H1 (cell line): Measurements from ENCODE around the gene MYBPC2. TPM values are rescaled to one million over a fixed set of nuclear protein-coding genes. Genes with fewer than 3 reads are reported as not detected.

Source experiments
- CTCF ChIA-PET: fragments of 300-600 bp; sonication (Branson Sonifier 250); formaldehyde crosslinking; loops from one replicate; lab custom pipeline; 2021; ENCODE audit not compliant: partially characterized antibody; lab: Charles Lee
- POLR2A ChIA-PET: fragments of 300-600 bp; sonication (Branson Sonifier 250); formaldehyde crosslinking; loops from one replicate; lab custom pipeline; 2021; ENCODE audit warnings: inconsistent platforms; ENCODE audit not compliant: partially characterized antibody; lab: Charles Lee
- DNase-seq, 2 experiments: peaks; one replicate each; pipeline versions ENCODE4 v3.0.0 to v3.0.0-alpha.2; 2010 to 2022; ENCODE audit warnings: low spot score in 2 of 2, low read depth in 1 of 2, mixed read lengths in 1 of 2
- FAIRE-seq: peaks from 2 replicates; lab custom pipeline; 2011; peaks lifted over from hg19 to GRCh38; lab: Jason Lieb, UNC
- H2AFZ ChIP-seq: 2 replicates; pipeline ENCODE4 v1.8.1; 2012; ENCODE audit warnings: low read length, inconsistent platforms
- H2AK5ac ChIP-seq: 2 replicates; pipeline ENCODE4 v1.6.1; 2013; ENCODE audit warnings: low read depth, low read length
- H2BK120ac ChIP-seq: replicated peaks from 2 replicates; pipeline ENCODE3; 2013; ENCODE audit warnings: low read depth, low read length, inconsistent platforms
- H2BK12ac ChIP-seq: 2 replicates; pipeline ENCODE4 v1.6.1; 2013; ENCODE audit warnings: low read depth, low read length
- H2BK15ac ChIP-seq: 2 replicates; pipeline ENCODE4 v1.6.1; 2013; ENCODE audit warnings: low read length
- H2BK20ac ChIP-seq: 2 replicates; pipeline ENCODE4 v1.6.1; 2013; ENCODE audit warnings: low read length
- H2BK5ac ChIP-seq: 2 replicates; pipeline ENCODE4 v1.6.1; 2013; ENCODE audit warnings: low read depth, low read length
- H3K14ac ChIP-seq: 2 replicates; pipeline ENCODE4 v1.6.1; 2013; ENCODE audit warnings: inconsistent platforms; ENCODE audit not compliant: insufficient read length
- H3K18ac ChIP-seq: 2 replicates; pipeline ENCODE4 v1.6.1; 2013; ENCODE audit warnings: low read length; ENCODE audit errors: extremely low read depth
- H3K23ac ChIP-seq: 2 replicates; pipeline ENCODE4 v1.6.1; 2013; ENCODE audit warnings: inconsistent platforms; ENCODE audit not compliant: insufficient read length
- H3K23me2 ChIP-seq: 2 replicates; pipeline ENCODE4 v1.6.1; 2013; ENCODE audit warnings: low read depth, low read length
- H3K27ac ChIP-seq: 2 replicates; pipeline ENCODE4 v1.6.1; 2011; ENCODE audit warnings: low read depth, low read length, inconsistent platforms
- H3K27me3 ChIP-seq, 4 experiments: replicated peaks in 1 of 4; 1 replicate in 1 of 4; 2 replicates in 3 of 4; pipeline versions ENCODE4 v1.6.1 to v1.8.1; 2011 to 2013; ENCODE audit warnings: low read length in 3 of 4, mild to moderate bottlenecking in 3 of 4, inconsistent platforms in 2 of 4, mixed read lengths in 2 of 4, moderate library complexity in 1 of 4; ENCODE audit not compliant: control insufficient read depth in 3 of 4, insufficient read depth in 3 of 4; ENCODE audit errors: extremely low read depth in 1 of 4
- H3K36me3 ChIP-seq, 4 experiments: 2 replicates each; pipeline versions ENCODE4 v1.6.1 to v1.8.1; 2011 to 2013; ENCODE audit warnings: mild to moderate bottlenecking in 4 of 4, low read length in 3 of 4, moderate library complexity in 2 of 4, control low read depth in 1 of 4, inconsistent platforms in 1 of 4; ENCODE audit not compliant: insufficient read depth in 4 of 4, control insufficient read depth in 2 of 4
- H3K4ac ChIP-seq: replicated peaks from 2 replicates; pipeline ENCODE3; 2013; ENCODE audit warnings: low read length, low read depth, mixed read lengths, inconsistent platforms; ENCODE audit not compliant: insufficient read length
- H3K4me1 ChIP-seq, 4 experiments: replicated peaks in 1 of 4; 1 replicate in 1 of 4; 2 replicates in 3 of 4; pipeline versions ENCODE4 v1.6.1 to v1.8.1; 2011 to 2013; ENCODE audit warnings: low read length in 3 of 4, inconsistent platforms in 2 of 4, mixed read lengths in 1 of 4; ENCODE audit not compliant: insufficient read depth in 4 of 4, control insufficient read depth in 3 of 4
- H3K4me2 ChIP-seq, 2 experiments: 2 replicates each; pipeline versions ENCODE4 v1.6.1 to v1.8.1; 2011 to 2013; ENCODE audit warnings: low read depth in 2 of 2, low read length in 2 of 2, control low read depth in 1 of 2, inconsistent platforms in 1 of 2, mild to moderate bottlenecking in 1 of 2; ENCODE audit not compliant: insufficient read depth in 1 of 2
- H3K4me3 ChIP-seq, 4 experiments: fragments of 200-600, 300-600 bp in 1 of 4; sonication (generic), shearing (Covaris generic), sonication (Bioruptor Twin) in 1 of 4; 2 replicates each; pipeline versions ENCODE4 v1.5.1 to v1.8.1; 2011 to 2016; ENCODE audit warnings: low read length in 4 of 4, low read depth in 3 of 4, control low read depth in 2 of 4, inconsistent platforms in 2 of 4, mild to moderate bottlenecking in 2 of 4, mixed read lengths in 1 of 4, moderate library complexity in 1 of 4; ENCODE audit not compliant: insufficient read depth in 2 of 4; ENCODE audit errors: extremely low read depth in 1 of 4
- H3K56ac ChIP-seq: replicated peaks from 2 replicates; pipeline ENCODE3; 2013; ENCODE audit warnings: low read depth, mild to moderate bottlenecking, mixed read lengths, low read length, inconsistent platforms; ENCODE audit not compliant: insufficient read length
- H3K79me1 ChIP-seq: 2 replicates; pipeline ENCODE4 v1.6.1; 2013; ENCODE audit warnings: low read depth, low read length, control low read depth
- H3K79me2 ChIP-seq, 2 experiments: 2 replicates each; pipeline versions ENCODE4 v1.6.1 to v1.8.1; 2012 to 2013; ENCODE audit warnings: low read length in 2 of 2, mild to moderate bottlenecking in 2 of 2, inconsistent platforms in 1 of 2; ENCODE audit not compliant: insufficient read depth in 2 of 2, control insufficient read depth in 1 of 2
- H3K9ac ChIP-seq, 4 experiments: replicated peaks in 1 of 4; 1 replicate in 1 of 4; 2 replicates in 3 of 4; pipeline versions ENCODE4 v1.6.1 to v1.8.1; 2011 to 2013; ENCODE audit warnings: low read depth in 3 of 4, low read length in 3 of 4, control low read depth in 2 of 4, mild to moderate bottlenecking in 2 of 4, moderate library complexity in 2 of 4, inconsistent platforms in 1 of 4; ENCODE audit errors: extremely low read depth in 1 of 4
- H3K9me3 ChIP-seq, 2 experiments: 2 replicates each; pipeline versions ENCODE4 v1.6.1 to v1.8.1; 2012 to 2013; ENCODE audit warnings: mild to moderate bottlenecking in 2 of 2, moderate library complexity in 2 of 2, control low read depth in 1 of 2, inconsistent platforms in 1 of 2, low read depth in 1 of 2, low read length in 1 of 2, mixed read lengths in 1 of 2; ENCODE audit not compliant: insufficient read depth in 2 of 2
- H4K20me1 ChIP-seq, 2 experiments: replicated peaks in 1 of 2; 2 replicates each; pipeline versions ENCODE3 to v1.8.1; 2011 to 2013; ENCODE audit warnings: inconsistent platforms in 2 of 2, low read length in 2 of 2, mild to moderate bottlenecking in 1 of 2; ENCODE audit not compliant: insufficient read depth in 2 of 2, control insufficient read depth in 1 of 2
- H4K5ac ChIP-seq: 2 replicates; pipeline ENCODE4 v1.6.1; 2013; ENCODE audit warnings: low read length, low read depth, mixed read lengths, inconsistent platforms; ENCODE audit not compliant: insufficient read length
- H4K8ac ChIP-seq: 2 replicates; pipeline ENCODE4 v1.8.0; 2013; ENCODE audit warnings: mild to moderate bottlenecking, moderate library complexity, low read length, inconsistent platforms; ENCODE audit not compliant: insufficient read depth; ENCODE audit errors: extremely low read depth
- H4K91ac ChIP-seq: replicated peaks from 2 replicates; pipeline ENCODE3; 2013; ENCODE audit warnings: low read length, mixed read lengths, inconsistent platforms; ENCODE audit not compliant: insufficient read length
- BRCA1 ChIP-seq: IDR thresholded peaks from 2 replicates; pipeline ENCODE4 v1.6.1; 2012; ENCODE audit warnings: low read depth, low read length, improper control_type of control experiment
- EGR1 ChIP-seq: IDR thresholded peaks from 2 replicates; pipeline ENCODE4 v1.6.1; 2011; ENCODE audit warnings: low read depth, low read length, borderline replicate concordance
- HDAC2 ChIP-seq, 2 experiments: fragments of 300-600 bp in 1 of 2; sonication (generic) in 1 of 2; IDR thresholded peaks; 2 replicates each; pipeline ENCODE4 v1.6.1; 2011 to 2012; ENCODE audit warnings: low read depth in 2 of 2, low read length in 2 of 2, mild to moderate bottlenecking in 2 of 2, moderate library complexity in 2 of 2, borderline replicate concordance in 1 of 2, inconsistent platforms in 1 of 2
- KDM1A ChIP-seq: fragments of 200-600, 300-600 bp; sonication (generic); IDR thresholded peaks from 2 replicates; pipeline ENCODE4 v1.7.1; 2016; ENCODE audit warnings: mild to moderate bottlenecking, low read length, borderline replicate concordance
- RBBP5 ChIP-seq: IDR thresholded peaks from 2 replicates; pipeline ENCODE4 v1.7.1; 2012; ENCODE audit warnings: low read depth, mild to moderate bottlenecking, inconsistent platforms, low read length, moderate library complexity, borderline replicate concordance
- TAF7 ChIP-seq: optimal IDR thresholded peaks from 2 replicates; pipeline ENCODE3; 2011; ENCODE audit warnings: low read depth, mild to moderate bottlenecking, inconsistent platforms, low read length, moderate library complexity, borderline replicate concordance
- TEAD4 ChIP-seq: IDR thresholded peaks from 2 replicates; pipeline ENCODE4 v1.6.1; 2012; ENCODE audit warnings: low read depth, low read length, inconsistent platforms, mixed read lengths
- YY1 ChIP-seq: IDR thresholded peaks from 2 replicates; pipeline ENCODE4 v1.6.1; 2011; ENCODE audit warnings: low read depth, mild to moderate bottlenecking, low read length
- WGBS, 2 experiments: shearing (Covaris generic) in 1 of 2; methylation state at CpG; one replicate each; pipeline versions ENCODE4 v1.1.6 to v1.1.7; 2013 to 2015; ENCODE audit warnings: low lambda C conversion rate in 2 of 2, mixed read lengths in 2 of 2, inconsistent platforms in 1 of 2, low coverage in 1 of 2, missing lambda C conversion rate in 1 of 2; ENCODE audit not compliant: insufficient replicate concordance in 2 of 2, insufficient coverage in 1 of 2, insufficient read length in 1 of 2; ENCODE audit errors: extremely low coverage in 1 of 2, missing lambda C conversion rate in 1 of 2; 5-methylcytosine and 5-hydroxymethylcytosine counted together
- polyA plus RNA-seq, 7 experiments: library from polyadenylated mRNA; depleted of rRNA in 3 of 7; stranded (reverse) in 5 of 7; unstranded in 2 of 7; fragments of >200 nt in 5 of 7; fragments of 200-250 nt in 2 of 7; gene quantifications; 1 replicate in 5 of 7; 2 replicates in 1 of 7; 4 replicates in 1 of 7; pipeline versions ENCODE4 v1.2.1 to v1.2.3, GENCODE V29; 2011 to 2013; ENCODE audit warnings: missing spikeins in 2 of 7, mixed read lengths in 2 of 7
- total RNA-seq: library from RNA; stranded (reverse); fragmentation: NEBNext Ultra II Directional; extraction: Animal tissue kit (Norgen Biotek cat#: 25700); gene quantifications from 2 replicates; pipeline ENCODE4 v1.2.1, GENCODE V29; 2021
- TF ChIP-seq, protein P1 (sequence below): IDR thresholded peaks from 2 replicates; pipeline ENCODE4 v1.6.1; 2012; ENCODE audit warnings: low read length, inconsistent platforms

Gene MYBPC2
- total and polyA plus RNA-seq, 2 of the 8 experiments (the other 6 are each of a cell fraction or from before 2014, with no cell fraction given), result 1.8 to 3.1 TPM

DNA sequence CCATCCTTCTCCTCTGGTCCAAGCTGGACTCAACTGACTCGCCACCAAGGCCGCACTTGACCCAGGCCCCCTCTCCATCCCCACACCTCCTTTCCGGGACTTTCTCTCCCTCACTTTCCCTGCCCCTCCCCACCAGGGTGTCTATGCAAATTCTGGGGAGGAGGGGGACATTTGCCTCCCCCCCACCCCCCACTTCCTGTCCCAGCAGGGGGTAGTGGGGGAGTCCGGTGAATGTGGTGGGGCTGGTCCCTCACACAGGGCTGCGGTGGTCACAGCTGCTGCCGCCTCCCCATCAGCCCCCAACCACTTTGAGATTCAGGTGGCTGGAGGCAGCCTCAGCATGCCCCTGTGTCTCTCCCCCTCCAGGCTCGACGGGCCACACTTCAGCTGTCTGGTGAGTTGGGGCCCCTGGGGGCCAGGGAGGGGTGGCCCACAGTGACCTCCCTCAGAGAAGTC, 13.1 kb upstream of the MYBPC2 start:
- Histone ChIP-seq H2AFZ (no peak overlapping the region), H3K4me1 (peaks cover 0 to 19% (median 11%) of the 10 kb centered on the region in 4 experiments; a peak in 6 of 7 replicates), H3K79me1 (peaks cover 2% of the 10 kb centered on the region; the same call in 1 of the 2 replicates), H3K27me3 (peaks cover 0 to 2% (median 0%) of the 10 kb centered on the region in 4 experiments; a peak in 1 of 7 replicates), H3K36me3 (no peaks in the 10 kb centered on the region), H2BK12ac (peak overlapping the region; percentile 92; the same call in 1 of the 2 replicates), H3K4me3 (peak overlapping the region; percentile 39 to 67 (median 52)), H3K14ac (no peak overlapping the region), H3K4ac (no peak overlapping the region), H2AK5ac (no peak overlapping the region), H2BK5ac (peak overlapping the region; percentile 91; the same call in 1 of the 2 replicates), H4K91ac (no peak overlapping the region), H2BK15ac (peak overlapping the region; percentile 61; the same call in 1 of the 2 replicates), H3K23me2 (peaks cover 12% of the 10 kb centered on the region; the same call in 1 of the 2 replicates), H3K18ac (peak overlapping the region; percentile 60; the same call in 1 of the 2 replicates), H4K20me1 (peaks cover 0 to 6% of the 10 kb centered on the region in 2 experiments), H3K27ac (no peak overlapping the region), H3K9me3 (no peaks in the 10 kb centered on the region), H3K56ac (no peak overlapping the region), H3K23ac (no peak overlapping the region), H2BK120ac (no peak overlapping the region), H2BK20ac (peak overlapping the region; percentile 86; the same call in 1 of the 2 replicates), H3K9ac (no peak overlapping the region), H4K8ac (no peak overlapping the region), H3K4me2 (peak overlapping the region; percentile 93 to 95), H3K79me2 (no peaks in the 10 kb centered on the region), H4K5ac (no peak overlapping the region)
- FAIRE-seq (no peak), DNase-seq (peak in 1 of 2 experiments; percentile 75)
- TF ChIP-seq, protein P1, sequence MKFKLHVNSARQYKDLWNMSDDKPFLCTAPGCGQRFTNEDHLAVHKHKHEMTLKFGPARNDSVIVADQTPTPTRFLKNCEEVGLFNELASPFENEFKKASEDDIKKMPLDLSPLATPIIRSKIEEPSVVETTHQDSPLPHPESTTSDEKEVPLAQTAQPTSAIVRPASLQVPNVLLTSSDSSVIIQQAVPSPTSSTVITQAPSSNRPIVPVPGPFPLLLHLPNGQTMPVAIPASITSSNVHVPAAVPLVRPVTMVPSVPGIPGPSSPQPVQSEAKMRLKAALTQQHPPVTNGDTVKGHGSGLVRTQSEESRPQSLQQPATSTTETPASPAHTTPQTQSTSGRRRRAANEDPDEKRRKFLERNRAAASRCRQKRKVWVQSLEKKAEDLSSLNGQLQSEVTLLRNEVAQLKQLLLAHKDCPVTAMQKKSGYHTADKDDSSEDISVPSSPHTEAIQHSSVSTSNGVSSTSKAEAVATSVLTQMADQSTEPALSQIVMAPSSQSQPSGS, result no peak
- 0 out of 4 replicates have a peak, but pooled peaks of 1 of the 2 experiments have one; percentile 7 for TF ChIP-seq HDAC2 (IDR thresholded peaks at IDR 0.05; ENCODE audit: borderline replicate concordance in 1 of 2, low read depth in 2 of 2, low read length in 2 of 2)
- 0 out of 2 replicates have a peak, but pooled peaks have one; percentile 18 for TF ChIP-seq RBBP5
- 0 out of 2 replicates have a peak, but pooled peaks have one; percentile 35 for TF ChIP-seq YY1
- TF ChIP-seq TEAD4, result no peak
- no peak for TF ChIP-seq TAF7
- TF ChIP-seq EGR1, result 0 out of 2 replicates have a peak, but pooled peaks have one; percentile 59
- TF ChIP-seq BRCA1, result no peak
- 0 out of 2 replicates have a peak, but pooled peaks have one; percentile 23 for TF ChIP-seq KDM1A
- ChIA-PET POLR2A (interaction anchor here (0.8 to 2.8 kb wide), 11 partner anchors 8 to 51 kb away, joined by 3 to 16 read pairs (median 4); partner anchors contain the start of genes MYBPC2, NR1H2 and POLD1), CTCF (interaction anchor here (0.7 to 1.1 kb wide), 4 partner anchors 34 to 42 kb away, joined by 3 to 5 read pairs (median 3); no protein-coding TSS in a partner anchor)
- 0% methylated on average over 4 of the region's 8 CpGs; no CpG with 5 or more reads in 1 of the 2 experiments for WGBS, 2 experiments
